Activated naive CD8-positive, alpha-beta T cell treated with anti-CD3 and anti-CD28 coated beads, Interleukin-2, amount 10 ng/mL, durations not matched to agents 7 days and 5 days (primary cell): Measurements from ENCODE around the gene CENPP. TPM values are rescaled to one million over a fixed set of nuclear protein-coding genes. Genes with fewer than 3 reads are reported as not detected.
A peak's percentile ranks its signal among the peaks of the same experiment; 100 is the strongest.
"Not testable (repeated sequence)": the region's sequence is repeated elsewhere in the genome, so short reads cannot be mapped to it uniquely, and the experiment has no call there.

Experiments used
- ATAC-seq: fragments of 150-1000 bp; cut with Tn5 transposase; one replicate; pipeline ENCODE4 v1.10.0; 2021; ENCODE audit warnings: low read depth, moderate library complexity
- POLR2A ChIA-PET: fragments of 350-600 bp; sonication (Branson Sonifier 250); formaldehyde crosslinking; loops from one replicate; lab custom pipeline; 2021; ENCODE audit warnings: antibody characterized with exemption; lab: Charles Lee
- DNase-seq: peaks from one replicate; pipeline ENCODE4 v3.0.0; 2021
- H3K27ac Mint-ChIP-seq: one replicate; pipeline ENCODE4 v1.8.0; 2022; ENCODE audit warnings: mild to moderate bottlenecking, mixed read lengths
- H3K27me3 Mint-ChIP-seq: one replicate; pipeline ENCODE4 v1.8.0; 2022; ENCODE audit warnings: mild to moderate bottlenecking, moderate library complexity, mixed read lengths
- H3K36me3 Mint-ChIP-seq: one replicate; pipeline ENCODE4 v1.8.0; 2021; ENCODE audit warnings: mild to moderate bottlenecking, mixed read lengths
- H3K4me1 Mint-ChIP-seq: one replicate; pipeline ENCODE4 v1.8.0; 2021; ENCODE audit warnings: mixed read lengths
- H3K4me3 Mint-ChIP-seq: one replicate; pipeline ENCODE4 v1.8.0; 2022; ENCODE audit warnings: mild to moderate bottlenecking, moderate library complexity, mixed read lengths
- H3K9me3 Mint-ChIP-seq: one replicate; pipeline ENCODE4 v1.8.0; 2021; ENCODE audit warnings: mixed read lengths
- total RNA-seq, 2 experiments: library from RNA; stranded (reverse); gene quantifications; one replicate each; pipeline ENCODE4 v1.2.3, GENCODE V29; 2021

CENPP gene
- total RNA-seq, 2 experiments from 2014 or later: 19.6 to 20.6 TPM

DNA sequence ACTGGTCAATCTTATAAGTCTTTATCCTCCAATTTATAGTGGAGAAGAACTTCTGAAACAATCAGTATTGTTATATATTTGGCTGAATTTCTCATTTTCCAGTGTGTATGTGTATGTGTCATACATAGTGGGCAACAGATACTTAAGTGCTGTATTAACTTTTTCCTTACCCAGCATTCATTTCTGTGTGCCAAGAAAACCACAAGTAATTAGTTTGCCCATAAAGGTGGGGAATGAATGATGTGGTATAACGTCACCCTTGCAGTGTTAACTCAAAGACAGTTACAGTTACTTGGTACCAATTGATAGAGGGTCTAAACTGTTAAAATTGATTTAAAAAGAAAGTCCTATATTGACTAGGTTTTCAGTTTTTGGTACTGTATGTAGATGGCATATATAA, 76.6 kb downstream of the CENPP start:
- Mint-ChIP-seq H3K4me1 (peaks cover 22% of the 10 kb centered on the region), H3K36me3 (peaks cover 5% of the 10 kb centered on the region), H3K27ac (no peak overlapping the region), H3K27me3 (no peaks in the 10 kb centered on the region), H3K9me3 (peaks cover 2% of the 10 kb centered on the region), H3K4me3 (no peak overlapping the region)
- POLR2A ChIA-PET: no interaction called here
- DNase-seq (no peak), ATAC-seq (no peak)

DNA sequence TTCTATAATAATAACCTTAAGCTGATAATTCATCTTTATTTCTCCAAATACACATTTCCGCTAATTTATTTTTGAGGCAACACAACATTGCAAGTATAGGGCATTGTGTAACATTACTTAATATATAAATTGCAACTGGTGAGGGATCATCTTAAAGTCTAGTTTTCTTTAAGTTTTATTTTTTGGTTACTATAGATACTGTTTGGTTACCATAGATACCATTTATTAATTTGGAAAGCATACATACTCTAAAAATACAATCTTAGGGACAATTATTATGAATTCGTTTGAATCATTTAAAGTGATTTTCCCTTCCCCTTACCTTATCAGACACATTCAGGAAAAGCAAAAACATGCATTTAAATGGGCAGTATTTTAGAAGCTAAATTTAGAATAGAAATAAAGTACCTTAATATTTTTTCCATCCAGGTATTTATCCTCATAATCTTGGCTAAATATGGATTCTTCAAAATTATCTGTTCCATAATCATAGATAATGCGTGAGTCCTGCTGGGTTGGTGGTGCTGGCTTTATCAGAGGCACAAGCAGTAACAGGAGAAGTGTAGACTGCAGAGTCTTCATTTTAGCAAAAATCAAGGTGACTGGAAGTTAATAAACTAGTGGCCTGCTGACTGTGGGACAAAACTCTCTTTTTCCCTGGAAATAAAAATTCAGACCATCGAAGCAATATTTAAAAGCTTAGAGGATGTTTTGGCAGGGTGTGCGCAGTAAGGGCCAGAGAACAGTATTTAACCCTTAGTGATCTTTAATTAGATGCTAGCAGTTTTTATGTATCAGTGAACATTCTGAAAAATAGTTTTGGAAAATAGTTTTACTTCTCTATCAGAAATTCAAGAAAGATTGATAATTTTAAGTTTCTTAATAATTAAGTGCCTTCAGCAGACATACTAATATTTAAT, 77.3 kb downstream of the CENPP start:
- Mint-ChIP-seq H3K4me3 (no peak overlapping the region), H3K36me3 (peaks cover 5% of the 10 kb centered on the region), H3K4me1 (peaks cover 22% of the 10 kb centered on the region), H3K27me3 (no peaks in the 10 kb centered on the region), H3K9me3 (peaks cover 2% of the 10 kb centered on the region), H3K27ac (no peak overlapping the region)
- no peak for ATAC-seq
- DNase-seq: no peak
- POLR2A ChIA-PET: no interaction called here

DNA sequence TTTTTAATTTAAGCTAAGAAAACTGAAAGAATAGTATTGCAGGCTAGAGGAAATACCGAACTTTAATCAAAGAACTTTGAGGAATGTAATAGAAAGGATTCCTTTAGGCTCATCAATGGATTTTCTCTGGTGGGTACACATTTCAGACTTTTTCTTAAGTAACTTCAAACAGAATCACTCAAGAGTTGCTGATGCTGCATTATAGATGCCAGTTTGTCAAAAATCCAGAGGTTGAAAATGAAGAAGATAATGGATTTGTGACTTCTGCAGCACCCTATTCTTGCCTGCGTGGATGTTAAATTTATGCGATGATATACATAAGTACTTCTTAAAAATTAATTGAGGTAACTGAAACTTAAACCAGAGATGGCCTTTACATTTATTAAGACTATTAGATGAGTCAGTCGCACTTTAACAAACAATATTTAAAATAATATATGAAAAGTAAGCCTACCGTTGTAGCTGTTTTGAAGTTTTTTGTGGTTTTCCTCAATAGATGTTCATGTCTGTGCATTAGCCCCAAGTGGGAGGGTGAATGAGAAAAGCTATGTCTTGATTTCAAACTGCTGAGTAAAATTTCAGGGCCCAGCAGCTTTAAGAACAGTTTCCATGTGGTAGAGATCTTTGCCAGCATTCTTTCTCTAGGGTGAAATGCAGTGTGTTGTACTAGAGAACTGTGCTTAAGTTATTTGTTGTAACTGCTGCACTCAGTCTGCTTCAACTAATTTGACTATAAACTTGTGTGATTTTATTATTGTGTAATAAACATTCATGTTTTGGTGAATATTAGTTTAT, 78.5 kb downstream of the CENPP start, which contains the start of gene OGN:
OGN (minus strand) TSS at position 537 of the 795 bp plus-strand sequence. CDS start 1,171 bp downstream, outside the sequence.
- Mint-ChIP-seq H3K4me3 (no peak within 1 kb of the TSS), H3K9me3 (peaks cover 2% of the 10 kb centered on the region), H3K27me3 (no peaks in the 10 kb centered on the region), H3K36me3 (peaks cover 5% of the 10 kb centered on the region), H3K4me1 (peaks cover 22% of the 10 kb centered on the region), H3K27ac (no peak within 1 kb of the TSS)
- ATAC-seq: no peak
- POLR2A ChIA-PET: no interaction called here
- DNase-seq: no peak

DNA sequence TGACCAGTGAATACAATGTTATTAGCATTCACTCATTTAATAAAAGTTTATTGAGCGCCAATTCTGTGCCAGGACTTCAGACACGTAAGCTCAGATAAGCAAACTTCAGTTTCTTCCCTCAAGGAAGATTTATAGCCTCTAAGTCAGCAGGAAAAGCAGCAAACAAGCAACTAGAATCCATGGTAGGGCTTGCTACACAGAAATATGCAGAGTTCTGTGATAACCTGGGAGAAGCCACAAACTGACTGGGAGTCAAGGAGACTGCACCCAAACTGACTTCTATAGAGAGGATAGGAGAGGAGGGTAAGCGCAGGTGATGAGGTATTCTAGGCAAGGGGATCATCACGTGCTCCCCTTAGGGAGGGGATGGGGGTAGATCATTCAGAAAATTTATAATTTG, 80.1 kb downstream of the CENPP start:
- ATAC-seq (no peak), DNase-seq (no peak)
- Mint-ChIP-seq H3K27me3 (no peaks in the 10 kb centered on the region), H3K36me3 (peaks cover 4% of the 10 kb centered on the region), H3K4me1 (peaks cover 27% of the 10 kb centered on the region), H3K4me3 (peak overlapping the region; percentile 59), H3K9me3 (peaks cover 2% of the 10 kb centered on the region), H3K27ac (peak overlapping the region; percentile 65)
- POLR2A ChIA-PET: interaction anchor here (0.6 kb wide), 1 partner anchor 246 kb away, joined by 5 read pairs; no protein-coding TSS in a partner anchor

DNA sequence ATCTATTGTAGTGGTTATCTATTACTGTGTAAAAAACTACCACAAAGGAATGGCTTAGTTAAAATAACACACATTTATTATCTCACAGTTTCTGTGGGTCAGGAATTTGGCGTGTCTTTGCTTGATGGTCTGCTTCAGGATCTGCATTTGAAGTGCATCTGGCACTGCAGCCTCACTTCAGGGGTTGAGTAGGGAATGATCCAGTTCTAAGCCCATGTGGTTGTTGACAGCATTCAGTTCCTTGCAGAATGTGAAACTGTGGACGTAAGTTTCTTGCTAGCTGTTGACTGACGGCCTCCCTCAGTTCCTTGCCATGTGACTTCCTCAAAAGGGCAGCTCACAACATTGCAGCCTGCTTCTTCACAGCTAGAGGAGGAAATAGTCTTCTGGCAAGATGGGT, 80.7 kb downstream of the CENPP start:
- Mint-ChIP-seq H3K27me3 (no peaks in the 10 kb centered on the region), H3K9me3 (peaks cover 2% of the 10 kb centered on the region), H3K4me3 (peak overlapping the region; percentile 59), H3K4me1 (peaks cover 27% of the 10 kb centered on the region), H3K27ac (peak overlapping the region; percentile 71), H3K36me3 (peaks cover 4% of the 10 kb centered on the region)
- ATAC-seq (peak; percentile 94), DNase-seq (peak; percentile 29)
- POLR2A ChIA-PET: interaction anchor here (0.6 kb wide), 1 partner anchor 246 kb away, joined by 5 read pairs; no protein-coding TSS in a partner anchor

DNA sequence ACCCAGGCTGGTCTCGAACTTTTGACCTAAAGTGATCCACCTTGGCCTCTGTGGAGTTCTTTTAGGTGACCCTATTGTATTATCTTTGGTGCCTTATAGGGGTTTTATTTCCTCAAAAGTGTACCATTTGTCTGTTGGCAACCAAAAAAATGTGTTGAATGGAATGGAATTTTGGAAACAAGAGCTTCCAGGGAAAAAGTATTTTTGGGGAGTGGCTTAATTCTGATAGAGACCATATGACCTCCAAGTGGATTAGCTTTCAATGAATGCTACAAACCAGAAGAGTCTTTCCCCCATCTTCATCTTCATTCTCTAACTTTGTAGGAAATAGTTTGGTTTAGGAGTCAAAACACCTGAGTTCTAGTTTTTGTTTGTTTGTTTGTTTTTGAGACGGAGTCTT, 82.1 kb downstream of the CENPP start:
- no peaks in the 10 kb centered on the region for H3K27me3 Mint-ChIP-seq
- POLR2A ChIA-PET: no interaction called here
- H3K27ac Mint-ChIP-seq: no peak overlapping the region
- peaks cover 6% of the 10 kb centered on the region for H3K36me3 Mint-ChIP-seq
- H3K9me3 Mint-ChIP-seq: peaks cover 2% of the 10 kb centered on the region
- no peak for DNase-seq
- ATAC-seq: no peak
- H3K4me1 Mint-ChIP-seq: peaks cover 27% of the 10 kb centered on the region
- H3K4me3 Mint-ChIP-seq: no peak overlapping the region

DNA sequence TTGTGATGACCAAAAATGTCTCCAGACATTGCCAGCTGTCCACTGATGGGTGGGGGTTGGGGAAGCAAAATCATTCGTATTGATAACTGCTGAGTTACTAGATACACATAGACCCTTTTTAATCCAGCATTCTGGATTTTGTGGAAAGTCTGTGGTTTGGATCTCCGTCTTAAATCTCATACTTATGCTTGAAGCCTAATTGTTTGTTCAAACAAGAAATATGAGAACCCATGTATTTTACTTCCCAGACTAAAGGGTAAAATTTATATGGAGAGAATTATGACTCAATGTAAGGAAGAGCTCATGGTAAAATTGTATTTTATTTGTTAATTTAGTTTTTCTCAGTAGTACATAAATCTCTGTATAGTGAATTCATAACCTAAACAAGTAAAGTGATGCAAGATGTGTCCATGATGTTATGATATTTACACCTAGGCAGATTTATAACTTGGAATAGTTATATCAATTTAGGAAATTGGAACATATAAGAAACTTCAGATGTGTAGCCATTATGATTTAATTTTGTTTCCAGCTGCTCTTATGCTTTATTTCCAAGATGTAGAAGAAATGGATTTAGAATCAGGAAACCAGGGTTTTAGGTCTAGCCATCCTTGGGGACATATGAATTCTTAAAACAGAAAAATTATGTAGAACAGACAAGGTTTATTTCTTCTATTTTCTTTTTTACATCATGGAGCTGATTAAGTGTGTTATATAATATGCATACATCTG, 83.2 kb downstream of the CENPP start:
- H3K36me3 Mint-ChIP-seq: peaks cover 6% of the 10 kb centered on the region
- H3K27me3 Mint-ChIP-seq: no peaks in the 10 kb centered on the region
- H3K27ac Mint-ChIP-seq: no peak overlapping the region
- ATAC-seq (no peak), DNase-seq (no peak)
- H3K4me3 Mint-ChIP-seq: no peak overlapping the region
- H3K9me3 Mint-ChIP-seq: peaks cover 2% of the 10 kb centered on the region
- H3K4me1 Mint-ChIP-seq: peaks cover 27% of the 10 kb centered on the region
- POLR2A ChIA-PET: interaction anchor here (0.6 kb wide), 2 partner anchors 294 to 533 kb away, joined by 3 to 4 read pairs; no protein-coding TSS in a partner anchor

DNA sequence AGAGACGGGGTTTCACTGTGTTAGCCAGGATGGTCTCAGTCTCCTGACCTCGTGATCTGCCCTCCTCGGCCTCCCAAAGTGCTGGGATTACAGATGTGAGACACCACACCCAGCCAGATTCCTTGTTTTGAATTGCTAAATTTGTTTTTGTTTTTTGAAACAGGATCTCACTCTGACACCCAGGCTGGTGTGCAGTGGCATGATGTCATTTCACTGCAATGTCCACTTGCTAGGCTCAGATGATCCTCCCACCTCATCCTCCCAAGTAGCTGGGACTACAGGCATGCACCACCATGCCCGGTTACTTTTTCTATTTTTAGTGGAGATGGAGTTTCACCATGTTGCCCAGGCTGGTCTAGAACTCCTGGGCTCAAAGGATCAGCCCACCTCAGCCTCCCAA, 85.4 kb downstream of the CENPP start:
- H3K27ac Mint-ChIP-seq, H3K36me3 Mint-ChIP-seq, H3K4me3 Mint-ChIP-seq, H3K27me3 Mint-ChIP-seq, H3K9me3 Mint-ChIP-seq, POLR2A ChIA-PET, DNase-seq, ATAC-seq: not testable (repeated sequence)
- H3K4me1 Mint-ChIP-seq: peaks cover 16% of the 10 kb centered on the region

DNA sequence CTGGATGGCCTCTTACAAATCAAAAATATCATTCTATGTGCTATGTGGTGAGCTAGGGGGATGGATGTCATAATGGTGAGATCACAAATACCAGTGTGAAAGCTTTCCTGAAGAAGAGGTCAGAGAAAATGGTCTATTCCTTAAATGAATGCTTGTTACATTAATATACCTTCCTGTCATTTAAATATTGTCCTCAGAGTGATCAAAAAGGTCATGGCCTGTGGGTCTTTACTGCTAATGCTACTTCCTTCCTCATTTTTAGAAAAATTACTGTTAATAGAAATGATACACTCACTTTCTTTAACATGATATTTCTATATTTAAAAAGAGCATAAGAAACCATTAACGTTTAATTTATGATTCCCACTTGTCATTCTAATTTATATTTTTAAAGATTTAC, 88.8 kb downstream of the CENPP start:
- POLR2A ChIA-PET: no interaction called here
- Mint-ChIP-seq H3K27me3 (no peaks in the 10 kb centered on the region), H3K4me3 (no peak overlapping the region), H3K36me3 (peaks cover 6% of the 10 kb centered on the region), H3K27ac (no peak overlapping the region), H3K4me1 (peaks cover 5% of the 10 kb centered on the region), H3K9me3 (no peaks in the 10 kb centered on the region)
- ATAC-seq: no peak
- no peak for DNase-seq

DNA sequence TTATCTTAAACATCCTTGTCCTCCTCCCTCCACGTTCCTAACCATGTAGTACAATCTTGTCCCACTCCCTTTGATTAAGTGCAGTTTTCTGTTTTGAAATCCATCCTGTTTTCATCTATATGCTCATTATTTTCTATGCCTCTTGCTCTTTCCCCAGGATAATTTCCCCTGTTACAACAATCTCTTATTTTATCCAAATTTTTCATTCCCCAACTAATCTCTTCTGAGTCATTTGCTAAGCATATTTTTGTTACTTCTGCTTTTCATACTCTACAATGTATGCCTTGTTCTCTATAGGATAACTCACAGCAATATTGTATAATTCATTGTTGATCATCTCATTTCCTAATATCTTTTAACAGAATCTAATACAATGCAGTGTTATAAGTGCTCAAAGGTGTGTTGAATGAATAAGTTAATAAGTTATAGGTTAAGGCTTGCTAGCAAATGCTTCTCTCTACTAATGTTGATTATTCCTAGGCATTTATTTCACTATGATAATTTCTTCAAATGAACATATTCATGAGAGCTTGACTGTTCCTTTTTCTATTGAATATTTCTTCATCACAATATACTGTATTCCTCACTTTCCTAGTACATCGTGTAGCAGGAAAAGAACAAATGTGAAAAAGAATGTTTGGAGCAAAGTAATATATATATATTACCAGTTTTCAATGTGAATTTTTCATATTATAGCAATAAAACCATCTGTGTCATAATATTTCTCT, 97.0 kb downstream of the CENPP start:
- DNase-seq: no peak
- Mint-ChIP-seq H3K9me3 (no peaks in the 10 kb centered on the region), H3K4me3 (no peak overlapping the region), H3K4me1 (peaks cover 2% of the 10 kb centered on the region), H3K36me3 (peaks cover 6% of the 10 kb centered on the region), H3K27me3 (no peaks in the 10 kb centered on the region), H3K27ac (no peak overlapping the region)
- POLR2A ChIA-PET: no interaction called here
- no peak for ATAC-seq

DNA sequence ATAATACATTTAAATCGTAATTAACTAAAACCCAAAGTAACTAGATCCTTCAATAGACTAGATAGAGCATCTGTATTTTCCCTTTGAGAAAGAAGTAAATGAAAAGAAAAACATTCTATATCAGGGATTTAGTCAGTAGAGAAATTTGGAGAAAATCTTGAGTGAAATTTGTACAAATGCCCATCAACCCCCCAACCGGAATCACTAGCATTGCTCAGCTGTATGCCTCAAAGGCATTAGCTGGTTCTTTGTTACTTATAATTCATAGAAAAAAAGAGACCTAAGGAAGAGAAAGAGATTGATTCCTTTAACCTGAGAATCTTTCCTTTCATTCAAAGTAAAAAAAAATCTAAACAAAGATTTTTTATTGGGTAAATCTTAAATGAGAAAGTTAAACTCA, 97.9 kb downstream of the CENPP start:
- H3K27ac Mint-ChIP-seq: no peak overlapping the region
- no peaks in the 10 kb centered on the region for H3K27me3 Mint-ChIP-seq
- DNase-seq (no peak), ATAC-seq (no peak)
- peaks cover 4% of the 10 kb centered on the region for H3K36me3 Mint-ChIP-seq
- no peaks in the 10 kb centered on the region for H3K9me3 Mint-ChIP-seq
- no peak overlapping the region for H3K4me3 Mint-ChIP-seq
- POLR2A ChIA-PET: no interaction called here
- H3K4me1 Mint-ChIP-seq: peaks cover 2% of the 10 kb centered on the region

DNA sequence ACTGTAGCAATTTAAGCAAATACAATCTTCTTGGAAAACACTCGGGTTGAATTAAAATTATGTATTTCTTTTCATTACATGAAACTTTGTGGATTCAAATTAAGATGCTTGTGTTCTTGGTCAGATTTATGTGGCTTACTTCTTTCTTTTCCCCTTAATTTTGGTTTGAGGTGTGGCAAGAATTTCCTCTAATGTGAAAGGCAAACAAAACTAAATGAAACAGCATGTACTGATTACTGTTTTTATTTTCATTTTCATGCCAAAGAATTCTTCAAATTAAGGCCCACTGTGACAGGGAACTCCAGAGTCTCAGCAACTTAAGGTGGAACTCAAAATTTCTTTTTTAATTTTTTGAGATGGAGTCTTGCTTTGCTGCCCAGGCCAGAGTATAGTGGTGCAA, 98.6 kb downstream of the CENPP start, which contains the start of gene OMD:
OMD (minus strand) TSS at position 132 of the 400 bp plus-strand sequence. CDS start 6,913 bp downstream, outside the sequence.
- Mint-ChIP-seq H3K27me3 (no peaks in the 10 kb centered on the region), H3K9me3 (no peaks in the 10 kb centered on the region), H3K4me3 (no peak within 1 kb of the TSS), H3K4me1 (peaks cover 2% of the 10 kb centered on the region), H3K36me3 (peaks cover 4% of the 10 kb centered on the region), H3K27ac (no peak within 1 kb of the TSS)
- ATAC-seq: no peak
- DNase-seq: no peak
- POLR2A ChIA-PET: no interaction called here
